Measurements from ENCODE around the gene RPS6KA5.
"Not testable (repeated sequence)": the region's sequence is repeated elsewhere in the genome, so short reads cannot be mapped to it uniquely, and the experiment has no call there.

RPS6KA5 gene

GRCh38 chr14:90965765-90966164 lies 94.7 kb downstream of the RPS6KA5 start:
- no peak for DNase-seq (ENCODE audit: low read depth)
- TF ChIP-seq CTCF (IDR thresholded peaks at IDR 0.05; ENCODE audit: control insufficient read depth, insufficient read depth, low read depth, low read length, missing control alignments) = no peak
- H3K4me3 ChIP-seq (ENCODE audit: control insufficient read depth, low read depth, low read length) = no peak overlapping the region

DNA sequence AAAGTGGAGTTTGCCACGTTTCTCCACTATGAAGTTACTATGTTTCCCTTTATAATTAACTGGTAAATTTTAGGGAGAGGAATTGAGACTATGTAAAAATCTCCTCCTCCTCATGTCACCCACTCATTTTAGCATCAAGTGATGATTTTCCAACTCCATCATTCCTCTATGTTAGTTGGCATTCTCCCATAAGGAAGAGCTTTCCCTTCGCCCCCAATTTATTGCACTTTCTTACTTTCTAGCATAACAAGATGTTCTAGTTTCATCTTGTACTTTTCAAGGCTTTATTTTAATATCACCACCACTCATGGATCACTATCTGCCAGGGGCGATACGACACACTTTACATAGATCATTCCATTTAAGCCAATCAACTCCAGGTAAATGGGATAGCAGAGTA lies 97.1 kb downstream of the RPS6KA5 start:
- no peak for TF ChIP-seq CTCF (IDR thresholded peaks at IDR 0.05; ENCODE audit: control insufficient read depth, insufficient read depth, low read depth, low read length, missing control alignments)
- no peak for DNase-seq (ENCODE audit: low read depth)
- no peak overlapping the region for H3K4me3 ChIP-seq (ENCODE audit: control insufficient read depth, low read depth, low read length)

GRCh38 chr14:90962505-90963109 lies 97.8 kb downstream of the RPS6KA5 start:
- TF ChIP-seq CTCF (IDR thresholded peaks at IDR 0.05; ENCODE audit: control insufficient read depth, insufficient read depth, low read depth, low read length, missing control alignments) = no peak
- no peak overlapping the region for H3K4me3 ChIP-seq (ENCODE audit: control insufficient read depth, low read depth, low read length)
- DNase-seq (ENCODE audit: low read depth) = no peak

DNA sequence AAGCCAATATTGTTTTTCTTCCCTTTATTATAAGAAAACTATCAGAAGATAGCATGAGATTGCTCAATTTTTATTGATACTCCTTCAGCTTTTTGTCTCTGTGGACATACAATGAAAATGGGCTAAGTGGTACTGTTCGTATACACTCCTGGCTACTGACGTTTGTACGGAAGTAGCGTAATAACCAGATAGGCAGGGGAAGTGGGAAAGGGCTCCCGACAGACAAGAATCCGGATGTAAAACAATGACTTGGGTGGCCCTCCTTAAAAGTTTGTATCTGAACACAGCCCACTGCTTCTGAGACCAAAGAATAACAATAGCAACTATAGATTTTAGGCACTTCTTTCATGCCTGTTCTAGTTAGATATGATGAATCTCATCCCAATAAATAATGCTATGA lies 99.6 kb downstream of the RPS6KA5 start:
- no peak overlapping the region for H3K4me3 ChIP-seq (ENCODE audit: control insufficient read depth, low read depth, low read length)
- no peak for DNase-seq (ENCODE audit: low read depth)
- no peak for TF ChIP-seq CTCF (IDR thresholded peaks at IDR 0.05; ENCODE audit: control insufficient read depth, insufficient read depth, low read depth, low read length, missing control alignments)

- no peak for TF ChIP-seq CTCF (IDR thresholded peaks at IDR 0.05; ENCODE audit: control insufficient read depth, insufficient read depth, low read depth, low read length, missing control alignments)
- H3K4me3 ChIP-seq (ENCODE audit: control insufficient read depth, low read depth, low read length) = no peak overlapping the region
- no peak for DNase-seq (ENCODE audit: low read depth)
These were observed 101.1 kb downstream of the RPS6KA5 start for GRCh38 chr14:90959344-90959743.

DNA sequence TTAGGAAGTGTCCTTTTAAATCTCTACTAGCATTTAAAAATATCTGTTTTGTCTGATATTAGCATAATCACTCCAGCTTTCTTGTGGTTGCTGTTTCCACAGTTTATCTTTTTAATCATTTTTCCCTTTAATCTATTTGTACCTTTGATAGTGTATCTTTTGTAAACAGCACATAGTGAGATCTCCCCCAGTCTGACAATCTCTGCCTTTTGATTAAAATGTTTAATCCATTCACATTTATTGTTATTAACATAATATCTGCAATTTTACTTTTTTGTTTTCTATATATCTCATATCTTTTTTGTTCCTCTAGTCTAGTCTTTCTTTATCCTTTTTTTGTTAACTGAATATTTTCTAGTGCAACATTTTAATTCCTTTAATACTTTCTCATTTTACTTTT lies 104.2 kb downstream of the RPS6KA5 start:
- TF ChIP-seq CTCF (IDR thresholded peaks at IDR 0.05; ENCODE audit: control insufficient read depth, insufficient read depth, low read depth, low read length, missing control alignments) = no peak
- no peak for DNase-seq (ENCODE audit: low read depth)
- no peak overlapping the region for H3K4me3 ChIP-seq (ENCODE audit: control insufficient read depth, low read depth, low read length)

DNA sequence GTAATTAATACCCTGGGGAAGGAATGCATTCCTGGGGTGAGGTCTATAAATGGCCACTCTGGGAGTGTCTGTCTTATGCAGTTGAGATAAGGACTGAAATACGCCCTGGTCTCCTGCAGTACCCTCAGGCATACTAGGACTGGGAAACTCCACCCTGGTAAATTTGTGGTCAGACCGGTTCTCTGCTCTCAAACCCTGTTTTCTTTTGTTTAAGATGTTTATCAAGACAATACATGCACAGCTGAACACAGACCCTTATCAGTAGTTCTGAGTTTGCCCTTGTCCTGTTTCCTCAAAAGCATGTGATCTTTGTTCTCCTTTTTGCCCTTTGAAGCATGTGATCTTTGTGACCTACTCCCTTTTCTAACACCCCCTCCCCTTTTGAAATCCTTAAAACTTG lies 106.8 kb downstream of the RPS6KA5 start:
- H3K4me3 ChIP-seq (ENCODE audit: control insufficient read depth, low read depth, low read length); DNase-seq (ENCODE audit: low read depth): not testable (repeated sequence)

All from AG09309 (cell line).